Measurements from ENCODE around the gene ARIH1.

ARIH1 gene

DNA sequence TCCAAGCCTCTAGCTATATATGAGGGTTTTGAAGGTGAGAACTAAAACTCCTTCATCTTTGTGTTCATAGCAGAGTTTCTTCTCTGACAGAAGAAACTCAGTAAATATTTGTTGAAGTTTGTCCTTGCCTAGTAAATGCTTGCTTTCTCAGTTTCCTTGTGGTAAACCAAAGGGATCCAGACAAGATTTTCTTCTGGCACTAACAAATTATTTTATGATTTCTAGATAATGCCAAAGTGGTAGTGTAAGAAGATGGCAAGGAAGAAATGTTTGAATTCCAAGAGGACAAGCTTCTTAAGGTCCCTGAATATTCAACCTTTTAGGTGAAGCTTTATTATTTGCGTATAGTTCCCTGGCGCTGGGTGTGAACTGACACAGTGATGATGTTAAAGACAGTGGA lies 14.4 kb downstream of the ARIH1 start:
- no peak for DNase-seq

DNA sequence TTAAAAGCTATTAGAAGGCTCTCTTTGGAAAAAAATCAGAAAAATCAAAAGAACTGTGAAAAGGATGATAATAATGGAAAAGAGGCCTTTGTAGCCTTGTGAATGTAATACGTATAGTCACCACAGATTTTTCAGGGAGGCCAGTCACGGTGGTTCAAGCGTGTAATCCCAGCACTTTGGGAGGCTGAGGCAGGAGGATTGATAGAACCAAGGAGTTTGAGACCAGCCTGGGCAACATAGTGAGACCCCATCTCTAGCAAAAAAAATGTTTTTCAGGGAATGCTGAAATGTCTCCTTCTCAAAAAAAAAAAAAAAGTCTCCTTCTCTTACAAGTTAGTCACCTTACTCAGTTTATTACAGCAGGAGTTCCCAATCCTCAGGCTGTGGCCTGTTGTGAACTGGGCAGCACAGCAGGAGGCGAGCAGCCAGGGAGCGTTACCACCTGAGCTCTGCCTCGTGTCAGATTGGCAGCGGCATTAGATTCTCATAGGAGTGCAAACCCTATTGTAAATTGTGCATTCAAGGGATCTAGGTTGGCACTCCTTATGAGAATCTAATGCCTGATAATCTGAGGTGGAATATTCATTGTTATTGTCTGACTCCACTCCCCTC lies 15.9 kb downstream of the ARIH1 start:
- DNase-seq = no peak

DNA sequence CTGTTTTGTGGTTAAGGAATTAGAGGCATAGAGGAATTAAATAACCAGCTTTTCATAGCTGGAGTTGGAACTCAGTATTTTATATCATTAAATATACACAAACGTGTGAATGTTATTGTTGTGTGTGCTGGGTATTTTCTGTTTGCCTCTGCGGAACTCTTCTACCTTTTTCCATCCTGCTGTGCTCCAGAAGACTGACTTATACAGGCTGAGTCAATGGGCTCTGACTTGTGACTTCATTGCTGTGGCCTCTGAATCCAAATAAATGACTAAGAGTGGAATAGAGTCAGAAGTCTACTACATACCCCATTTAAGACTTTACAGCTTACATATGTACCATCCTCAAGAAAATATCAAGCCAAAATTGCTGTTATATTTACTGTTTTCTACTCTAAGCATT lies 17.6 kb downstream of the ARIH1 start:
- DNase-seq = no peak

DNA sequence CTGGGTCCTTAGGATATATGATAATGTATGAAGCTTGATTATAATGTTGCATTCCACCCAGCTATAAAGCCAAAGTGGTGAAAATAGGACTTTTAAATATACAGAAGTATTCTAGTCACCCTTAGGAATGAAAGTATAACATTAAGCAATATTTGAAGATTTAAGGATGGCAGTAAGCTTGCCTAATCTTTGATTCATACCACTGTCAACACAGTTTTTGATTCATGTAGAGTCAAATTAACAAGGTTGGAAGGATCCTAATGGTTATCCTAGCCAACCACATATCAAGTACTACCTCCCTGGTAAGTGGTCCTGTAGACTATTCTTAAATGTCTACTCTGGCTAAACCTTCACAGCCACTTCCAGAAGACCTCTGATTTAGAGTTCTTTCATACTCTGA lies 18.6 kb downstream of the ARIH1 start:
- no peak for DNase-seq

DNA sequence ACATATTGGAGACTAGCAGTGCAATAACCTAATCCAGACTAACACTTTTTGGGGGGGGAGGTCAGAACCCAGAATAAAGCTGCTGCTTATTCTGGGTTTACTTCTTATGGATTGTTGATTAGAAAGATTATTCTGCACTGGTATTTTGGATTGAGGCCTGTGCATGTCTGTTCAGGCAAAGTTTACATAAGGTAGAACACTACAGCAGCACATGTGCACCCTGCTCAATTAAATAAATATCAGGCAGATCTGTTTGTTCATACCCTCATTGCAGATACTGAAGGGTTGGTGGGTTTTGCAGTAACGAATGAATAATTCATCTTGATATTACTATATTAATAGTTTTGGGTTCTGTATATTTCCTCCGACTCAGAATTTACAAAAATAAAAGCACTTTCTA lies 19.1 kb downstream of the ARIH1 start:
- no peak for DNase-seq

DNA sequence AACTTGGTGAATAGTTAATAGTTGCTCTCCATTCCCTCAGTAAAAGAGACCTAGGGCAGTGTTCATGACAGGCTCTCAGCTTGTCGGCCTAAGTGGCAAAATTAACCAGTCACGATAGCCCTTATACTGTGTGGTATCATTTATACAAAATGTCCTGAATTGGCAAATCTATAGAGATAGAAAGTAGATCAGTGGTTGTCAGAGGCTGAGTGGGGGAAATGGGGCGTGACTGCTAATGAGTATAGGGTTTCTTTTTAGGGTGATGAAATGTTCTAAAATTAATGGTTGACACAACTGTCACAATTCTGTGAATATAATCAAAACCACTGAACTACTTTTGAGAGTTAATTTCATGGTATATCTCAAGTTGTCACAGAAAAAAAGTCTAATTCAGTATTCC lies 20.9 kb downstream of the ARIH1 start:
- no peak for DNase-seq

DNA sequence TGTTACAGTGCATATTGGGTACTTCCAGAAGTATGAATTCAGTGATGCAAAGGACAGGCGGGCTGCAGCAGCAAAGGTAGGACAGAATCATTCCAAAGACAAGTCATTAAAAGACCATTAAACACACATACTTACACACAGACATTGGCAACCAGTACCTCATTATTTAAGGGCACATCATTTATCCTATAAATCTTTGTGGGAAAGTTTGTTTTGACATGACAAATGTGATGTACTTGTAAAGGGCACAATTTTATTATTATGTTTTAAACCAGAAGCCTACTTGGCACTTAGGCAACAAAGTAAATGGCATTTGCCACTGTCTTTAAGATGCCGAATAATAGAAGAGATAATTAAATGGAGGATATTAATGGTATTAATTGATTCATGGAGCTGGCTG lies 22.7 kb downstream of the ARIH1 start:
- no peak for DNase-seq

DNA sequence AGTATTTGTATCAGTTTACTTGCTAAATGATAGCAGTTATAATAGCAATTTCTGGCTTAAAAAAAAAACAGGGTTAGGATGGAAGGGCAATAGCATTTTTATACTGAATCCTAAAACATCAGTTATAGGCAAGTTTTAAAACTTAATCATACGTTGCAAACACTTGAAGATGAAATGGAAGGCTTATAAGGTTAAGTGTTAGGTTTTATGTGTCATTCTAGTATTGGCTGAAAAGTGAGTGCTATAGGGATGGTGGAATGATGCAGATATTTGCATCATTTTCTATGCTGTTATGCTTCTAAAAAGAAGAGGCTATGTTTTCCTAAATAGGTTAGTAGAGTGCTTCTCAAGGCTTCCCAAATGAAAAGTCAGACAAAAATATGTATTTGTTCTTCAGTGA lies 23.3 kb downstream of the ARIH1 start:
- DNase-seq = no peak

DNA sequence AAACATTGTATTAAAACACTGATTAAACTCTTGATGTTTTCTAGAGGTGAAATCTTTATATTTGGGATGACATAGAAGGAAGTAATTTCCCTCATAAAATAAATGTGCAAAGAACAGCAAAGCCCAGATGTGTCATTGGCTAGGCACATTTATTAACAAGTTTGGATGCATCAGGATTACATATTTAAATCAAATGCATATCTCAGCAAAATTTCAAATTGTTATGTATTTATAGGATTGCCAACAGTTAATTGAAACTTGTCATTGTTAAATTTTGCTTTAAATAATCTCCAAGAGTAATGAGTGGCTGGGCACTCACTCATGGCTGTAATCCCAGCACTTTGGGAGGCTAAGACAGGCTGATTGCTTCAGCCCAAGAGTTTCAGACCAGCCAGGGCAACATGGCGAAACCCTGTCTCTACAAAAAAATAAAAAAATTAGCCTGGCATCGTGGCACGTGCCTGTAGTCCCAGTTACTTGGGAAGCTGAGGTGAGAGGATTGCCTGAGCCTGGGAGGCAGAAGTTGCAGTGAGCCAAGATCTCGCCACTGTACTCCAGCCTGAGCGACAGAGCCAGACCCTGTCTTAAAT lies 28.2 kb downstream of the ARIH1 start:
- DNase-seq = no peak

DNA sequence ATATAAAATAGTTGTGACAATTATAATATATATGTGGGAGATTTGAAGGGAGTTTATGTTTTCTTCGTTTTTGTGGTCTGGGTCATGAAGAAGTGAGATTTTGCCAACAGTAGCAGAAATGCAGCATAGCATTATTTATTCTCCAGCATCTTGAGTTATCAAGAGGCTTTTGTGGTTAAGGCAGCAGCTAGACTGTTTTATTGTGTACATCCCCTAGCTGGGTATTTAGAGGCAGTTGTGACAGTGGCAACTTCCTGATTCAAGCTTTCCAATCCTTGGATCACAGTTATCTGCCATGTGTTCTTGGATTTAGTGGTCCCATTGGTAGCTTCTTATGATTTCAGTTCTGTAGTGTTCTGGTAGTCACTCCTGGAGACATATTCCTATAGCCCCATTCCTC lies 29.0 kb downstream of the ARIH1 start:
- no peak for DNase-seq

DNA sequence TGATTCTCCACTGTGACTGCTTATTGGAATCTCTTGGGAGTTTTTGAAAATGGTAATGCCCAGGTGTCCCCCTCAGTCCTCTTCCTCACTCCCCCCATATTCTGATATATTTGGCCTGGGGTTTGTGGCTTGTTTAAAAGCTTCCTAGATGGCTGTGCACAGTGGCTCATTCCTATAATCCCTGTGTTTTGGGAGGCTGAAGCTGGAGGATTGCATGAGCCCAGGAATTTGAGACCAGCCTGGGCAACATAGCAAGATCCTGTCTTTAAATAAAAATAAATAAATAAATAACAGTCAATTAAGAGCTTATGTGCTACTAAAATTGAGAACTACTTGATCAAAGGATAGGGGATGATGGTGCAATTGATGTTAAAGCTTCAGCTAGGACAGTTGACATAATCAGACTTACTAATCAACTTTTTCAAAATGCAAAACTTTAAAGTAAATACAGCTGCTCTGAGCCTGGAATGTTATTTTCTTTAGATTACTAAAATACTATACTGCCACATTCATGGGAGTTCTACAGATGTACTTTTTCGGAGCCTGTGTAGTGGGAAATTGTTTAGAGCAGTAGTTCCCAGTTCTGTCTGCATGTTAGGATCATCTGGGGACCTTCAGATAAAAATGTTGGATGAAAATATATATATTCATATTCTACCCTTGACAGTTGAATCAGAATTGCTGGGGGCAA lies 33.4 kb downstream of the ARIH1 start:
- no peak for DNase-seq

DNA sequence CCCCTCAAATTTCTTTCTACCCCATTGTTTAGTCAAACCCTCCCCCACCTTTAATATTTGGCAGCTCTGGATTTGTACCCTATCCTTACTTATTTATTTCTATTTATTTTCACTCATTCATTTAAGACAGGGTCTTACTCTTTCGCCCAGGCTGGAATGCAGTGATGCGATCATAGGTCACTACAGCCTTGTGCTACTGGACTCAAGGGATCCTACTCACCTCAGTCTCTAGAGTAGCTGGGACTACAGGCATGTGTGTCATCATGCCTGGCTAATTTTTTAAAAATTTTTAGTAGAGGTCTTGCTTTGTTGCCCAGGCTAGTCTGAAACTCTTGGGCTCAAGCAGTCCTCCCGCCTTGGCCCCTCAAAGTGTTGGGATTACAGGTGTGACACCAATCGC lies 35.4 kb downstream of the ARIH1 start:
- no peak for DNase-seq

DNA sequence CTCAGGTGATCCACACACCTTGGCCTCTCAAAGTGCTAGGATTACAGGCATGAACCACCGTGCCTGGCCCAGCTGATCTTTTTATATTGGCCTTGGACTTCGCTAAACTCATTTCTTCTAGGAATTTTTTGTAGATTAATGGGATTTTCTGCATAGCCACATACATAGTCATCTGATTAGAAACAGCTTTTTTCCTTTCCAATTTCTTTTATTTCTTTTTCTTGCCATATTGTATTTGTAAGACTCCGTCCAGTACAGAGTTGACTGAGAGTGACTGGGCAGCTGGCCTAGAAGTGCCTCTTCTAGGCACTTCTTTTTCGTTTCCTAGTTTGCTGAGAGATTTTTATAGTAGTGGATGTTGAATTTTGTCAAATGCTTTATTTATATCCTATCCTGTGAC lies 37.4 kb downstream of the ARIH1 start:
- no peak for DNase-seq

DNA sequence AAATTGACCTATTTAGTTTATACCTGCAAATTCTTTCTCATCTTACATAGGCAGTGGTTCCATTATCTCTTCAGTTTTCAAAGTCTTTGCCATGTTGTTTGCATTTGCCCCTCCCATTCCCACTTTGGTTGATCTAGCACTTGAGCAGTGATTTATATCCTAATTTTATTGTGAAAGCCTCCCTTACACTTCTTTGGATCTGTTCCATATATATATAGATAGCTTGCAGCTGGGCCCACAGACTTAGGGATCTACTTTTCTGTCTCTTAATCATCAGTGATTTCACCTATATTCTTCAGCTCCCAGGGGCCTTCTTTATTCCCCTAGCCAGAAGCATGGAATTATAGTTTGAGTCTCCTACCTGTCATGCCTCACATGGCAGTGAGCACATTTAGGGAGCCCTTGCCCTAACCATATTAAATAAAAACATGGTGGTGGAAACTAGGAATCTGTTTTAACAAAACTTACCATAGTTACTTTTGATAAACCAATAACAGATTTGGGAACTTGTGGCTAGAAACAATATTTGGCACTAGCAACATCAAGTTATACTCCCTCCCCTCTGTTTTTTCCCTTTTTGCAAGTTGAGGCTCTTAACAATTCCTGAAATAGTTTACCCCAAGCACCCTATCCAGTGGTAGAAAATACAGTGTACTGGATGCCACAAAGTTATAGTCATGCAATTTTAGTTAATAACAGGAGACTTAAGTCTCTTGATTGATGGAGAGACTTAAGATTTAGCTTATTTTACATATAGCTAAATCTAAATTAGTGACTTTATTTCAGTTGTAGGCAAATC lies 41.7 kb downstream of the ARIH1 start:
- no peak for DNase-seq

DNA sequence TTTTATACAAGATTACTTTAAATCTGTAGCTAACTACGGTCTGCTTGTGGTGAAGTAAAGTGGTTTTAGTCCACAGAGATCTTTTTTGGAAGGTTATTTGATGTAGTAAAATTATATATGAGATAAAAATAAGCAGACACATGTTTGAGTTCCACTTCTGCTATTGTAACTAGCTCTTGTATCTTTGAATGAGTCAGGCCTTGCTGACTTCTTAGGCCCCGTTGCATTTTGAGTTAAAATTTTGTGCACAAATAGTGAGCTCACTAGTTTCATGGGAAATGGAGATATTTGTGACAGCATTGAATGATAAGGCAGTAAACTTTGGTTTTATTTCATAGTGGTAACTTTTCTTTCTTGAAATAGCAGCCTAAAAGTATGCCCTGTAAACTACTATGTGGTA lies 42.6 kb downstream of the ARIH1 start:
- no peak for DNase-seq

DNA sequence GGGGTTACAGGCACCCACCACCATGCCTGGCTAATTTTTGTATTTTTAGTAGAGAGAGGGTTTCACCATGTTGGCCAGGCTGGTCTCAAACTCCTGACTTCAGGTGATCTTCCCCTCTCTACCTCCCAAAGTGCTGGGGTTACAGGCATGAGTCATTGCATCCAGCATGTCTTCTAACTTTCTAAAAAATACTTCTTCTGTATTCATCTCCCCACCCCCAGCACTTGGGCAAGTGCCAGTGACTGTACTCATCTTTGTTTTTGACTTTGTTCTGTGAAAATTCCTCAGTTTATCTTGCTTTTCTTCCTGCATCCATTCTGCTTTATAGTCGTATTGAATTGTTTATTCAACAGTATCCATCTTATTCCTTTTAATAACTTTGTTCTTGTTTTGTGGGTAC lies 47.6 kb downstream of the ARIH1 start:
- no peak for DNase-seq

DNA sequence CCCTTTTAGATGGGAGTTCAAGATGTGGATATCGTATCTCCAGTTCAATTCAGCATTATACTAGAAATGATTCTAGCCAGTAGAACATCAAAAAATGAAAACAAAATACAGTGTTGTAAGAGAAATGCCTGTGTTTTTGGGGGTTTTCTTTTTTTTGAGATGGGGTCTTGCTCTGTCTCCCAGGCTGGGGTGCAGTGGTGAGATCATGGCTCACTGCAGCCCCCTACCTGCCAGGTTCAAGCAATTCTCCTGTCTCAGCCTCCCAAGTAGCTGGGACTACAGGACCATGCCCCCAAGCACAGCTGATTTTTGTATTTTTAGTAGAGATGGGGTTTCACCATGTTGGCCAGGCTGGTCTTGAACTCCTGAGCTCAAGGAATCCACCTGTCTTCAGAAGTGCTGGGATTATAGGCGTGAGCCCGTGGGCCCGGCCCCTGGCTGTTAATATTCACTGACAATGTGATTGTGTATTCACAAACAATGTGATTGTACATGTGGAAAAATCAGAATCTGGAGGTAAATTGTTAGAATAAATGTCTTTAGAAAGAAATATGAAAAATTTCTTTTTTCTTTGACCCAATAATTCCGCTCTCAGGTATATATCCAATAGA lies 59.0 kb downstream of the ARIH1 start:
- DNase-seq = peak; percentile 22

DNA sequence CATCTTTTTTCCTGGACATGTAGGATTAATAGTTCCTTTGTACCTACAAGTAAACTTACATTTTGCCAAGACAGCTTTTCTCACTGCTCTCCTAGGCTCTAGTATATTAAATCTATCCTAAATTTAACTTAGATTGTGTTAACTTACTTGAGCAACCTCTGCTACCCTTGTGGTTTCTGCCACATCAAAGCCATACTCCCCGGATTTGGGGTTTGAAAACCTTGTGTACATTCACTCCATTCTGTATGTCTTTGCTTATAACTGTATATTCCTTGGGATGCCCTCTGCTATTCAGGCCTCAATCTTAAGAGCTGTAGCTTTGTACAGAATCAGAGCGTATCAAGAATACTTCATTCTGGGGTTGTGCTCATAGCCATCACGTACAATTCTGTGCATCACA lies 60.4 kb downstream of the ARIH1 start:
- DNase-seq = peak; percentile 53

DNA sequence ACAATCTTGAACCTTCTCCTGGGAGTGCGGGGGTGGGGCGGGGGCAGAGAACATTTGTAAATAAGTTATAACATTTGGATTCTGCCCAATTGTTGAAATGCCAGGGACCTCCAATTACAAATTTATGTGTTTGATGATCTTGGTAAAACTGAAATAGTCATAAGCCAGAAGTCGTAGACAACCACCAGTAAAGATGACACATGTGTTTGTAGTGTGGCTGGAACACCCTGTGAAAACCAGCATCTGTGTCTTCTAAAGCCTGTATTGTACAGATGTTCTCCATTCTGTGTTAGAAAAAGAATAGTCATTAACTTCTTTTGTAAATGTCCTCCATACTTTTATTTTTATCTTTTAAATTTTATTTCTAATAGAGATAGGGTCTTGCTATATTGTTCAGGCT lies 61.8 kb downstream of the ARIH1 start:
- DNase-seq = no peak

DNA sequence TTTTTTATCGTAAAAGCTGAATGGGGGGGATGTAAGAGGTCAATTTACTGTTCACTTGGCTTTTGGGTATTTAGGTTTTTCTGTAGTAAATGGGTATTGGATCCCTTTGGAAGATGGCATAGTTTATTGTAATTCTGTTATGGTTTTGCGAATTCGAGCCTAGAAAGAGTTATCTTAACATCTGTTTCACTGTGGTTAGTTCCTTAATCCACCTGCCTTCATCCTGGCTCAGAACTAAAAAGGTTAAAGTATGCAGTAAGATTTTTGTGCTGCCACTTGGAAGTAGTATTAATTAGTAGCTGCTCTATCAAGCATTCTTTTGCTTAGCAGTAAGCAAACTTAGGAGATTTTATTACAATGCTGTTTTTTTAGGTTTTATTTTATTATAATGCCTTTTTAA lies 62.4 kb downstream of the ARIH1 start:
- no peak for DNase-seq

DNA sequence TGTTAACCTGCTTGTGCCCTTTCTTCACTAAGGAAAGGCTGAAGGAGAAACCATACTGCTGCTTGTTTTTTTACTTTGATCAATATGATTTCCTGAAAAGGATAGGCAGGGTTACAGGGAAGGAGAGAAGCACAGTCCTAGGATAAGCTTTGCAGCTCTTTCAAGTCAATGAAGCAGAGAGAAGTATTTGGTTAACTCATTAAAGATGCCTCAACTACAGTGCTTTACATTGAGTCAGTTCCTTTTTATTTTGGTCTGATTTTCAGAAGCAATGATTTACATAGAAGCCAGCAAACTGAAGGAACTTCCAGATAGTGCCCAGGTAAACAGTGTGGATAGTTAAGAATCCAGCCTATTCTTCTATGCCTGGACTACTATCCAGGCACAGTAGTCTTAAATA lies 64.8 kb downstream of the ARIH1 start:
- no peak for DNase-seq

DNA sequence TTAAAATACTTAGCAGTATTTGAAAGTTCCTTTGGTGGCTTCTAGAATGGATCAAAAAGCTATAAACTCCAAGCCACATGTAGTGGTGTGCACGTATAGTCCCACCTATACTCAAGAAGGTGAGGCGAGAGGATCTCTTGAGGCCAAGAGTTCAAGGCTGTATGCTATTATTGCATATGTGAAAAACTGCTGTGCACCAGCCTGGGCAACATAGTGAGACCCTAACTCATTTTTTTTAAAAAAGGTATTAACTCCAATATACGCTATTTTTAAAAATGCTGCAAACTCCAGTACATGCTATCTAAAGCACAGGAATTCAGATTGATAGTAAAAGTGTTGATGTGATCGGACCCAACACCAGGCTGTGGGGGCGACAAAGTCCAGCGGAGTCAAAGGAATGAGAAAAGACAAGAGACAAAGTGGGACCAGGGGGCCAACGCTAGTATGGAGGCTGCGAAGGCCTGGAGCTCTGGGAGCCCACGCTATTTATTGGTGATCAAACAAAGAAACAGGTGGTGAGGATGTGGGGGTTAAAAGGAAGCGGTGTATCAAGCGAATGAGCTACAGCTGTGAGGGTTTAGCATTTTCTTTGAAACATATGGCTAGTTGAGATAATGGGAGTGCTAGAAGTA lies 66.6 kb downstream of the ARIH1 start:
- DNase-seq = no peak

DNA sequence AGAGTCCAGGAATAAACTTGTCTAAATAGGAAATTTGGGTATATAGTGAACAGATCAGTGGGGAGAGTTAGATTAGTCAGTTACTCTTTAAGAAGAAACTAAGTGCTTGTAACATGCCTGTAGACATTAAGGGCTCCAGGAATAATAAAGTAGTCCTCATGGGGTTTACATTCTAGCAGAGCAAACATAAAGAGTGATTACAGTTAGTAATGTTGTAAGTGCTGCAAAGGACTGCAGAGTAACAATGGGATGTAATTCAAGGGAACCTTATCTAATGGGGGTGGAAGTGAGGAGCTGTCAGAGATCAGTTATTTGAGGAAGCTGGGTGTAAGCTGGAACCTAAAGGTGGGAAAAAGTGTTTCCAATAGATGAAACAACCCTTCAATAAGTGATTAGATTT lies 67.5 kb downstream of the ARIH1 start:
- DNase-seq = no peak

Data from central memory CD4-positive, alpha-beta T cell (primary cell).